ENCODE measurements around the gene PRR5. TPM values are rescaled to one million over a fixed set of nuclear protein-coding genes. Genes with fewer than 3 reads are reported as not detected.

Gene PRR5
- total RNA-seq, 1 donor from 2014 or later, result 14.0 TPM

GRCh38 chr22:44759001-44759400 lies 57.0 kb downstream of the PRR5 start:
- Histone ChIP-seq H3K27me3 (ENCODE audit: control insufficient read depth, insufficient read depth, low read length) (no peaks in the 10 kb centered on the region), H3K36me3 (ENCODE audit: control insufficient read depth, insufficient read depth, low read length) (no peaks in the 10 kb centered on the region), H3K4me3 (ENCODE audit: low read depth, low read length) (no peak overlapping the region)
- FAIRE-seq (no peak), DNase-seq (ENCODE audit: low read depth) (no peak)
- TF ChIP-seq, protein P1, sequence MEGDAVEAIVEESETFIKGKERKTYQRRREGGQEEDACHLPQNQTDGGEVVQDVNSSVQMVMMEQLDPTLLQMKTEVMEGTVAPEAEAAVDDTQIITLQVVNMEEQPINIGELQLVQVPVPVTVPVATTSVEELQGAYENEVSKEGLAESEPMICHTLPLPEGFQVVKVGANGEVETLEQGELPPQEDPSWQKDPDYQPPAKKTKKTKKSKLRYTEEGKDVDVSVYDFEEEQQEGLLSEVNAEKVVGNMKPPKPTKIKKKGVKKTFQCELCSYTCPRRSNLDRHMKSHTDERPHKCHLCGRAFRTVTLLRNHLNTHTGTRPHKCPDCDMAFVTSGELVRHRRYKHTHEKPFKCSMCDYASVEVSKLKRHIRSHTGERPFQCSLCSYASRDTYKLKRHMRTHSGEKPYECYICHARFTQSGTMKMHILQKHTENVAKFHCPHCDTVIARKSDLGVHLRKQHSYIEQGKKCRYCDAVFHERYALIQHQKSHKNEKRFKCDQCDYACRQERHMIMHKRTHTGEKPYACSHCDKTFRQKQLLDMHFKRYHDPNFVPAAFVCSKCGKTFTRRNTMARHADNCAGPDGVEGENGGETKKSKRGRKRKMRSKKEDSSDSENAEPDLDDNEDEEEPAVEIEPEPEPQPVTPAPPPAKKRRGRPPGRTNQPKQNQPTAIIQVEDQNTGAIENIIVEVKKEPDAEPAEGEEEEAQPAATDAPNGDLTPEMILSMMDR (IDR thresholded peaks at IDR 0.05; ENCODE audit: insufficient read depth, low read length, severe bottlenecking), result no peak

- no peak for DNase-seq (ENCODE audit: low read depth)
- no peak for FAIRE-seq
- TF ChIP-seq, protein P1 (IDR thresholded peaks at IDR 0.05; ENCODE audit: insufficient read depth, low read length, severe bottlenecking), result no peak
- H3K36me3 ChIP-seq (ENCODE audit: control insufficient read depth, insufficient read depth, low read length), result peaks cover 3% of the 10 kb centered on the region
- no peak overlapping the region for H3K4me3 ChIP-seq (ENCODE audit: low read depth, low read length)
- H3K27me3 ChIP-seq (ENCODE audit: control insufficient read depth, insufficient read depth, low read length), result no peaks in the 10 kb centered on the region
Observed at GRCh38 chr22:44759430-44760310, 57.7 kb downstream of the PRR5 start.

DNA sequence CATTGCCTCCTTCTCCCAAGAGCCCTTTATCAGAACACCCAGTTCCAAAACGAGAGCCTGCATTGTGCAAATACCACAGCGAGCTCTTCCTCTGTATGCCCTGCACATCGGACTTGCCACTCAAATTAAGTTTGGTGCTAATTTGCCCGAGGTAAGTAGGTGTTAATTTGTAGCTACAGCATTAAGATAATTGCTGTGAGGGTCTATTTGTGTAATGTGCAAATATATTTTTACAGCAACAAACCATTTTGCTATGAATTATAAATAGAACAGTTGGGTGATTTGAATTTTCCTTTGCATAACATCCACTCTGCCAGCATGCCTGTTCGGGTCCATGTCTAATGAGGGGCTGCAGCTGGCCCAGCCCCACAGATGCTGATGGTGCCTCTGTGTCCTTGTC lies 58.5 kb downstream of the PRR5 start:
- H3K27me3 ChIP-seq (ENCODE audit: control insufficient read depth, insufficient read depth, low read length), result no peaks in the 10 kb centered on the region

GRCh38 chr22:44761025-44761424 lies 59.0 kb downstream of the PRR5 start:
- H3K27me3 ChIP-seq (ENCODE audit: control insufficient read depth, insufficient read depth, low read length), result no peaks in the 10 kb centered on the region
- H3K4me3 ChIP-seq (ENCODE audit: low read depth, low read length), result no peak overlapping the region
- H3K36me3 ChIP-seq (ENCODE audit: control insufficient read depth, insufficient read depth, low read length), result peaks cover 4% of the 10 kb centered on the region
- TF ChIP-seq, protein P1 (IDR thresholded peaks at IDR 0.05; ENCODE audit: insufficient read depth, low read length, severe bottlenecking), result no peak
- FAIRE-seq (no peak), DNase-seq (ENCODE audit: low read depth) (no peak)

More for the DNA sequence above, 58.5 kb downstream of the PRR5 start:
- H3K36me3 ChIP-seq (ENCODE audit: control insufficient read depth, insufficient read depth, low read length), result peaks cover 4% of the 10 kb centered on the region
- TF ChIP-seq, protein P1 (IDR thresholded peaks at IDR 0.05; ENCODE audit: insufficient read depth, low read length, severe bottlenecking), result no peak
- H3K4me3 ChIP-seq (ENCODE audit: low read depth, low read length), result no peak overlapping the region
- DNase-seq (ENCODE audit: low read depth) (no peak), FAIRE-seq (no peak)

- Histone ChIP-seq H3K36me3 (ENCODE audit: control insufficient read depth, insufficient read depth, low read length) (peaks cover 4% of the 10 kb centered on the region), H3K4me3 (ENCODE audit: low read depth, low read length) (no peak overlapping the region), H3K27me3 (ENCODE audit: control insufficient read depth, insufficient read depth, low read length) (no peaks in the 10 kb centered on the region)
- TF ChIP-seq, protein P1 (IDR thresholded peaks at IDR 0.05; ENCODE audit: insufficient read depth, low read length, severe bottlenecking), result no peak
- no peak for FAIRE-seq
- DNase-seq (ENCODE audit: low read depth), result no peak
Observed at GRCh38 chr22:44764373-44764772, 62.4 kb downstream of the PRR5 start.

All from bronchial epithelial cell (primary cell).